H1 (cell line): ENCODE measurements around the gene SSTR1. TPM values are rescaled to one million over a fixed set of nuclear protein-coding genes. Genes with fewer than 3 reads are reported as not detected.

Source experiments
- EGR1 ChIP-seq: IDR thresholded peaks from 2 replicates; pipeline ENCODE4 v1.6.1; 2011; ENCODE audit warnings: low read depth, low read length, borderline replicate concordance
- JUN ChIP-seq: IDR thresholded peaks from 2 replicates; pipeline ENCODE4 v1.6.1; 2011; ENCODE audit warnings: low read depth, mild to moderate bottlenecking, improper control_type of control experiment, low read length
- polyA plus RNA-seq, 7 experiments: library from polyadenylated mRNA; depleted of rRNA in 3 of 7; stranded (reverse) in 5 of 7; unstranded in 2 of 7; fragments of >200 nt in 5 of 7; fragments of 200-250 nt in 2 of 7; gene quantifications; 1 replicate in 5 of 7; 2 replicates in 1 of 7; 4 replicates in 1 of 7; pipeline versions ENCODE4 v1.2.1 to v1.2.3, GENCODE V29; 2011 to 2013; ENCODE audit warnings: missing spikeins in 2 of 7, mixed read lengths in 2 of 7
- total RNA-seq: library from RNA; stranded (reverse); fragmentation: NEBNext Ultra II Directional; extraction: Animal tissue kit (Norgen Biotek cat#: 25700); gene quantifications from 2 replicates; pipeline ENCODE4 v1.2.1, GENCODE V29; 2021

SSTR1 gene
- total and polyA plus RNA-seq, 2 of the 8 experiments (the other 6 are each of a cell fraction or from before 2014, with no cell fraction given), result 0.82 to 0.93 TPM

DNA sequence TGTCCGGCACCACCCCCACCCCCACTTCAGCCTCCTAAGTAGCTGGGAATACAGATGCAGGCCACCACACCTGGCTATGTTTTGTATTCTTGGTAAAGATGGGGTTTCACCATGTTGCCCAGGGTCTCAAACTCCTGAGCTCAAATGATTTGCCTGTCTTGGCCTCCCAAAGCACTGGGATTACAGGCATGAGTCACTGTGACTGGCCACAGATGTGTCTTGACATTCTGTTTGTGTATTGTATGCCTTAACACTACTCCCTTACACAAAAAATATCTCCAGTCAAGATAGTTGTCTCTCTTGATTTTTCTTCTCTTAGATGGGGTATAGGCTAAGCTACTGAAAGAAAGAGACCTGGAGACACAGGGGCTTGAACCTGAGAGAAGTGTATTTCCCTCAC lies 30.6 kb downstream of the SSTR1 start (continued):
- TF ChIP-seq EGR1, result no peak
- TF ChIP-seq JUN, result no peak
